Omental fat pad (tissue), 4 donors: ENCODE measurements around the gene SLC1A2. TPM values are rescaled to one million over a fixed set of nuclear protein-coding genes. Genes with fewer than 3 reads are reported as not detected.

Experiments
- ATAC-seq: fragments of 150-250 bp; one replicate; pipeline ENCODE4 v1.9.1; 2016; ENCODE audit warnings: mild to moderate bottlenecking, moderate library complexity; ENCODE audit not compliant: low FRiP score
- DNase-seq: peaks from one replicate; pipeline ENCODE4 v3.0.0-alpha.2; 2019; ENCODE audit warnings: low spot score
- CTCF ChIP-seq, 3 donors: fragments of 450-650 bp; IDR thresholded peaks; one replicate each; pipeline ENCODE4 v1.5.1; 2016 to 2017; ENCODE audit warnings: antibody characterized with exemption in 3 of 3, mild to moderate bottlenecking in 3 of 3, moderate library complexity in 2 of 3
- total RNA-seq, 4 donors: library from RNA; depleted of rRNA; stranded (reverse); fragments of >200 nt; gene quantifications; one replicate each; pipeline ENCODE4 v1.1.0, GENCODE V29; 2016

Gene SLC1A2
- total RNA-seq, 4 donors from 2014 or later = 0.96 to 5.0 (median 2.8) TPM

DNA sequence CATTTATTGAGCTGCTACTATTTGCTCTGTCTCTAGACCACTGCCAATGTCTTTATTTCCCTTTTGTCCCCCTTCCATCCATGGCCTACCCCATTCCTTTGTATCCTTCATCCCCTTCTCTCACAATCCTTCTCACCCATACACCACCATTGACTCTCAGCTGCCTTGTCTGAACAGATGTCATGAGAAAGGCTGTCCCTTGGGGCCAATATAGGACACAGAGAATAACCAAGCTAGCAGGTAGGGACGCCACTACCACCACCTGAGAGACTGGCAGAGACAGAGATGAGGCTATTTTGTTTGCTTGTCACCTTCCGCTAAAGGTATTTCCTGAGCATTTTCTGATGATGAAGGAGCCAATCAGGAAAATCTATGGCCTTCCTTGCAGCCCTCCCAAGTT lies 141.5 kb downstream of the SLC1A2 start:
- ATAC-seq (no peak), DNase-seq (no peak)
- no peak for TF ChIP-seq CTCF (IDR thresholded peaks at IDR 0.05)

GRCh38 chr11:35276396-35277145 lies 142.8 kb downstream of the SLC1A2 start:
- no peak for TF ChIP-seq CTCF (IDR thresholded peaks at IDR 0.05)
- ATAC-seq (no peak), DNase-seq (no peak)

DNA sequence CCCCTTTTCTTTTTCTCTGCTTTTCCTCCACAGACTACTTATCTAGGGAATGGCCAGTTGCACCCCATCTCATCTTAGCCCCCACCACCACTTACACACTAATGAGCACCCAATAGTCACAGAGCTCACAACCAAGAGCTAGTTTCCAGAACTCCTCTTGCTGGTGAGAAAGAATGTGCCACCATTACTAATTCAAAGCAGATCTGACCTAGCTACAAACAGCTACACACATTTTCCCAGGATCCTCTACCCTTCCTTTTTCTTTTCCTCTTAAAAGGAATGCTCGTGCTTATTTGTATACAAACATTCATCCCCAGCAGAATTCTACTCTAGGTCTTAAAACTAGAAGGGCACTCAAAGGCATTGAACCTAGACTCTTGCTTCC lies 143.6 kb downstream of the SLC1A2 start:
- TF ChIP-seq CTCF (IDR thresholded peaks at IDR 0.05) = no peak
- ATAC-seq (no peak), DNase-seq (no peak)

DNA sequence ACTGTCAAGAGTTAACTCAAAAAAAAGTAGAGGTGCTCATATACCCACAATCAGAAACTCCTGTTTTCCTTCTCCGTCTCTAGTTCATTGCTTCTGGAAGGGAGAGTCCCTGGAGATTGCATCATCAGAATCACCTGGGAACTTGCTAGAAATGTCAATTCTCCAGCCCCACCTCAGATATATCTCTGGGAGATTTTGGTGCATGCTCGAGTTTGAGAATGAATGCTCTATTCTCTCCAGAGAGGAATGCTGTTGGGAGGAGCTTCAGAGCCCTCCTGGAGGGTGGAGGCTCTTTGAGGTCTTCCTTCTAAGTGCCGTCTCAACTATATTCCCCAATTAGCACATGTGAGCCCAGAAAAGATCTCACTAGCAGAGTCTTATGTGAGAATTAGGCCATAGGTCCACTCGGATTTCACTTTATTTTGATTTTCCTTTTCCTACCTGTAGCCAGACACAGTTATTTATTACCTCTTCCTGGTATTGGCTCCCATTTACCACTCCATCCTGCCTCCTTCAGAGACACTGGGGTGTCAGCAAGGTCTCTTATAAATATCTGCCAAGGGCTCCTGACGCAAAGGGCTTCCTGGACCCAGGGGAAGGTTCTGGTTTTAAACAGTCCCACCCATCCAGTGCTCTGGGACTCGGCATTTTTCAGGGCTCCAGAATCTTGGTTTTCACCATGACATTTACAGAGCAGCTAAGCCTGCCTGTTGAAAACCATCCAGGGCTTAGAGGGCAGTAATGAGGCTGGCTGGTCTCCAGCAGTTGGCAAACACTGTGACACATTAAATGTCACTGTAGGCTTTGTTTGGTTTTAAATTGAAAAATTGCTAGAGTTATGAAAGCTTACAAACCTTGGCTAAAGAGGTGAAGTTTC lies 144.2 kb downstream of the SLC1A2 start:
- no peak for ATAC-seq
- DNase-seq = no peak
- no peak for TF ChIP-seq CTCF (IDR thresholded peaks at IDR 0.05)

- TF ChIP-seq CTCF (IDR thresholded peaks at IDR 0.05) = no peak
- DNase-seq (no peak), ATAC-seq (no peak)
Observed at GRCh38 chr11:35272391-35272902, 146.9 kb downstream of the SLC1A2 start.

DNA sequence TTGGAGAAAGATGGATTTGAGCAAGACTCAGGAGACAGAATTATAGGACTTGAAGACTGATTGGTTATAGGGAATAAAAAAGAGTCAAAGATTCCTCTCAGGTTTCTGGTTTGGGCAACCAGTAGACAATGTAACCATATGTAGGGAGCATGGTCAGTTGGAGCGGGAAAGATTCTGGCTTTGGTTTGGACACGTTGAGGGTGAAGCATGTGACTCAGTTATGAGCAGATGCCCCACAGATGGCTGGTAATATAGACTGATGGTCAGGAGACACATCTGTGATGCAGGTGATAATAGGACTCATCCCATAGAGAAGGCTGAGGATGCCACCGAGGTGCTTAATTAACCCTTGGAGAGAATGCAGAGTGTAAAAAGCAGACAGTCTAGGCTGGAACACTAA lies 148.3 kb downstream of the SLC1A2 start:
- DNase-seq = no peak
- no peak for TF ChIP-seq CTCF (IDR thresholded peaks at IDR 0.05)
- no peak for ATAC-seq
